HEK293 (cell line): Measurements from ENCODE around the gene RFTN2.

Experiments
- GLIS2 ChIP-seq: fragments of 450-650 bp; formaldehyde crosslinking; IDR thresholded peaks from 2 replicates; pipeline ENCODE4 v1.5.1; 2016; ENCODE audit warnings: missing biosample characterization, missing genetic modification characterization
- KLF10 ChIP-seq: fragments of 450-650 bp; IDR thresholded peaks from 2 replicates; pipeline ENCODE4 v1.5.1; 2018; ENCODE audit warnings: missing biosample characterization, mild to moderate bottlenecking, missing genetic modification characterization
- PRDM1 ChIP-seq: fragments of 450-650 bp; formaldehyde crosslinking; IDR thresholded peaks from 2 replicates; pipeline ENCODE4; 2016; ENCODE audit warnings: missing biosample characterization, missing genetic modification characterization
- SP2 ChIP-seq: fragments of 450-650 bp; formaldehyde crosslinking; IDR thresholded peaks from 2 replicates; pipeline ENCODE4 v1.5.1; 2016; ENCODE audit warnings: missing biosample characterization, missing genetic modification characterization
- SP7 ChIP-seq: fragments of 450-650 bp; formaldehyde crosslinking; IDR thresholded peaks from 2 replicates; pipeline ENCODE4 v1.5.1; 2016; ENCODE audit warnings: missing biosample characterization, missing genetic modification characterization
- TCF7L2 ChIP-seq: IDR thresholded peaks from 2 replicates; pipeline ENCODE4 v1.6.1; 2011; ENCODE audit warnings: low read depth, mild to moderate bottlenecking, inconsistent platforms, low read length, moderate library complexity, borderline replicate concordance
- ZBTB17 ChIP-seq: fragments of 450-650 bp; formaldehyde crosslinking; IDR thresholded peaks from 2 replicates; pipeline ENCODE4 v1.5.1; 2016; ENCODE audit warnings: missing biosample characterization, missing genetic modification characterization
- ZBTB20 ChIP-seq: fragments of 450-650 bp; formaldehyde crosslinking; IDR thresholded peaks from 2 replicates; pipeline ENCODE4 v1.5.1; 2016; ENCODE audit warnings: missing biosample characterization, missing genetic modification characterization
- ZBTB8A ChIP-seq: fragments of 450-650 bp; formaldehyde crosslinking; IDR thresholded peaks from 2 replicates; pipeline ENCODE4 v1.5.1; 2016; ENCODE audit warnings: missing biosample characterization, missing genetic modification characterization
- ZFHX2 ChIP-seq: fragments of 450-650 bp; formaldehyde crosslinking; conservative IDR thresholded peaks from 2 replicates; pipeline ENCODE4 v1.5.1; 2016; ENCODE audit warnings: missing biosample characterization, missing genetic modification characterization
- ZFP37 ChIP-seq: fragments of 450-650 bp; formaldehyde crosslinking; IDR thresholded peaks from 2 replicates; pipeline ENCODE4 v1.5.1; 2016; ENCODE audit warnings: missing biosample characterization, missing genetic modification characterization
- ZFP41 ChIP-seq: fragments of 450-650 bp; formaldehyde crosslinking; IDR thresholded peaks from 2 replicates; pipeline ENCODE4 v1.5.1; 2016; ENCODE audit warnings: missing biosample characterization, missing genetic modification characterization, borderline replicate concordance
- ZIC2 ChIP-seq: fragments of 450-650 bp; formaldehyde crosslinking; IDR thresholded peaks from 2 replicates; pipeline ENCODE4 v1.5.1; 2016; ENCODE audit warnings: missing biosample characterization, missing genetic modification characterization
- ZNF155 ChIP-seq: fragments of 450-650 bp; formaldehyde crosslinking; IDR thresholded peaks from 2 replicates; pipeline ENCODE4 v1.5.1; 2016; ENCODE audit warnings: missing biosample characterization, missing genetic modification characterization
- ZNF2 ChIP-seq: fragments of 450-650 bp; formaldehyde crosslinking; IDR thresholded peaks from 2 replicates; pipeline ENCODE4 v1.5.1; 2016; ENCODE audit warnings: missing biosample characterization, missing genetic modification characterization
- ZNF24 ChIP-seq: fragments of 450-650 bp; formaldehyde crosslinking; IDR thresholded peaks from 2 replicates; pipeline ENCODE4 v1.5.1; 2016; ENCODE audit warnings: missing biosample characterization, missing genetic modification characterization
- ZNF335 ChIP-seq: fragments of 450-650 bp; formaldehyde crosslinking; conservative IDR thresholded peaks from 2 replicates; pipeline ENCODE4 v1.5.1; 2016; ENCODE audit warnings: missing biosample characterization, missing genetic modification characterization
- ZNF341 ChIP-seq: fragments of 450-650 bp; formaldehyde crosslinking; IDR thresholded peaks from 2 replicates; pipeline ENCODE4; 2016; ENCODE audit warnings: low read depth, missing biosample characterization, missing genetic modification characterization
- ZNF501 ChIP-seq: fragments of 450-650 bp; formaldehyde crosslinking; IDR thresholded peaks from 2 replicates; pipeline ENCODE4 v1.5.1; 2016; ENCODE audit warnings: missing biosample characterization, missing genetic modification characterization
- ZNF560 ChIP-seq: fragments of 450-650 bp; formaldehyde crosslinking; IDR thresholded peaks from 2 replicates; pipeline ENCODE4 v1.5.1; 2017; ENCODE audit warnings: missing biosample characterization, missing genetic modification characterization, borderline replicate concordance
- ZNF600 ChIP-seq: fragments of 450-650 bp; formaldehyde crosslinking; IDR thresholded peaks from 2 replicates; pipeline ENCODE4 v1.5.1; 2016; ENCODE audit warnings: missing biosample characterization, missing genetic modification characterization
- ZNF629 ChIP-seq: fragments of 450-650 bp; formaldehyde crosslinking; IDR thresholded peaks from 2 replicates; pipeline ENCODE4 v1.5.1; 2017; ENCODE audit warnings: missing biosample characterization, missing genetic modification characterization
- ZNF654 ChIP-seq: fragments of 450-650 bp; formaldehyde crosslinking; IDR thresholded peaks from 2 replicates; pipeline ENCODE4 v1.5.1; 2016; ENCODE audit warnings: low read depth, missing biosample characterization, missing genetic modification characterization
- ZNF670 ChIP-seq: fragments of 450-650 bp; formaldehyde crosslinking; IDR thresholded peaks from 2 replicates; pipeline ENCODE4 v1.5.1; 2016; ENCODE audit warnings: missing biosample characterization, missing genetic modification characterization, low read depth
- ZNF76 ChIP-seq: fragments of 450-650 bp; formaldehyde crosslinking; IDR thresholded peaks from 2 replicates; pipeline ENCODE4; 2016; ENCODE audit warnings: low read depth, missing biosample characterization, missing genetic modification characterization, borderline replicate concordance
- ZNF843 ChIP-seq: fragments of 450-650 bp; formaldehyde crosslinking; IDR thresholded peaks from 2 replicates; pipeline ENCODE4 v1.5.1; 2016; ENCODE audit warnings: missing biosample characterization, missing genetic modification characterization
- ZXDB ChIP-seq: fragments of 450-650 bp; formaldehyde crosslinking; IDR thresholded peaks from 2 replicates; pipeline ENCODE4 v1.5.1; 2016; ENCODE audit warnings: missing biosample characterization, missing genetic modification characterization
- TF ChIP-seq, protein P1 (sequence below): sonication (generic); formaldehyde crosslinking; IDR thresholded peaks from 2 replicates; pipeline ENCODE4 v1.8.1; 2022; ENCODE audit warnings: mild to moderate bottlenecking, moderate library complexity, missing genetic modification reagents
- TF ChIP-seq, protein P2 (sequence below): fragments of 450-650 bp; formaldehyde crosslinking; optimal IDR thresholded peaks from 2 replicates; pipeline ENCODE3; 2016; ENCODE audit warnings: missing biosample characterization, mild to moderate bottlenecking, missing genetic modification characterization
- TF ChIP-seq, protein P3 (sequence below): fragments of 450-650 bp; formaldehyde crosslinking; IDR thresholded peaks from 2 replicates; pipeline ENCODE4 v1.5.1; 2016; ENCODE audit warnings: missing biosample characterization, missing genetic modification characterization
- TF ChIP-seq, protein P4 (sequence below): fragments of 450-650 bp; formaldehyde crosslinking; IDR thresholded peaks from 2 replicates; pipeline ENCODE4 v1.5.1; 2016; ENCODE audit warnings: missing biosample characterization, missing genetic modification characterization

Gene RFTN2

DNA sequence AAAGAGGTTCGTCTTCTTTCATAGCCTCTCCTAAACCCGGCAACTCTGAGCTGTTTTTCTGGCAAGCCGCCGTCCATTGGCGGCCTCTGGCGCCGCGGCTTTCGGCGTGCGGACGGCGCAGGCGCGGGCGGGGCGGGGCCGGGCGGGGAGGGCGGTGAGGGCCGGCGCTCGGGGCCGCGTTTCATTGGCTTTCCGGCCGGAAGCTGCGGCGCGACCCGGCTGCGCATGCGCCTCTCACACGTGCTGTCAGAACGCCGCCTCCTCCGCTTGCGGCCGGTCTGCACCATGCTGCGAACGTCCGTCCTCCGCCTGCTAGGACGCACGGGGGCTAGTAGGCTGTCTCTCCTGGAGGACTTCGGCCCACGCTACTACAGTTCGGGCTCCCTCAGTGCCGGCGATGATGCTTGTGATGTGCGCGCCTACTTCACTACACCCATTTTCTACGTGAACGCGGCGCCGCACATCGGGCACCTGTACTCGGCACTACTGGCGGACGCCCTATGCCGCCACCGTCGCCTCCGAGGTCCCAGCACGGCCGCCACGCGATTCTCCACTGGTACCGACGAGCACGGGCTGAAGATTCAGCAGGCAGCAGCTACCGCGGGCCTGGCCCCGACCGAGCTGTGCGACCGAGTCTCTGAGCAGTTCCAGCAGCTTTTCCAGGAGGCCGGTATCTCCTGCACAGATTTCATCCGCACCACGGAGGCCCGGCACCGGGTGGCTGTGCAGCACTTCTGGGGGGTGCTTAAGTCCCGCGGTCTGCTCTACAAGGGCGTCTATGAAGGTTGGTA is 29.9 kb upstream of the RFTN2 start, which contains the start of gene MARS2 (continued):
- 0 out of 2 replicates have a peak, but pooled peaks have one; percentile 27 for TF ChIP-seq ZNF24 (tag by site-specific recombination)
- TF ChIP-seq, protein P1, sequence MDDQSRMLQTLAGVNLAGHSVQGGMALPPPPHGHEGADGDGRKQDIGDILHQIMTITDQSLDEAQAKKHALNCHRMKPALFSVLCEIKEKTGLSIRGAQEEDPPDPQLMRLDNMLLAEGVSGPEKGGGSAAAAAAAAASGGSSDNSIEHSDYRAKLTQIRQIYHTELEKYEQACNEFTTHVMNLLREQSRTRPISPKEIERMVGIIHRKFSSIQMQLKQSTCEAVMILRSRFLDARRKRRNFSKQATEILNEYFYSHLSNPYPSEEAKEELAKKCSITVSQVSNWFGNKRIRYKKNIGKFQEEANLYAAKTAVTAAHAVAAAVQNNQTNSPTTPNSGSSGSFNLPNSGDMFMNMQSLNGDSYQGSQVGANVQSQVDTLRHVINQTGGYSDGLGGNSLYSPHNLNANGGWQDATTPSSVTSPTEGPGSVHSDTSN (CRISPR knock-in tag): peak; percentile 37; the same call in 1 of the 2 replicates
- no peak for TF ChIP-seq PRDM1 (tag by site-specific recombination)
- 0 out of 2 replicates have a peak, but pooled peaks have one; percentile 45 for TF ChIP-seq SP7
- peak; percentile 24; the same call in 1 of the 2 replicates for TF ChIP-seq ZNF76 (tag by site-specific recombination)
- 0 out of 2 replicates have a peak, but pooled peaks have one; percentile 58 for TF ChIP-seq ZFP37 (tag by site-specific recombination)
- TF ChIP-seq GLIS2 (tag by site-specific recombination): peak; percentile 36; the same call in 1 of the 2 replicates
- TF ChIP-seq ZBTB8A: peak; percentile 48; the same call in 1 of the 2 replicates
- peak; percentile 98 for TF ChIP-seq ZNF600
- TF ChIP-seq ZNF155 (tag by site-specific recombination): no peak
- TF ChIP-seq SP2 (tag by site-specific recombination): peak; percentile 69
- peak; percentile 52; the same call in 1 of the 2 replicates for TF ChIP-seq ZXDB
- peak; percentile 49 for TF ChIP-seq ZIC2 (tag by site-specific recombination)
- no peak for TF ChIP-seq TCF7L2
- TF ChIP-seq ZNF2: peak; percentile 70
- peak; percentile 78 for TF ChIP-seq ZFHX2 (tag by site-specific recombination)
- TF ChIP-seq, protein P2, sequence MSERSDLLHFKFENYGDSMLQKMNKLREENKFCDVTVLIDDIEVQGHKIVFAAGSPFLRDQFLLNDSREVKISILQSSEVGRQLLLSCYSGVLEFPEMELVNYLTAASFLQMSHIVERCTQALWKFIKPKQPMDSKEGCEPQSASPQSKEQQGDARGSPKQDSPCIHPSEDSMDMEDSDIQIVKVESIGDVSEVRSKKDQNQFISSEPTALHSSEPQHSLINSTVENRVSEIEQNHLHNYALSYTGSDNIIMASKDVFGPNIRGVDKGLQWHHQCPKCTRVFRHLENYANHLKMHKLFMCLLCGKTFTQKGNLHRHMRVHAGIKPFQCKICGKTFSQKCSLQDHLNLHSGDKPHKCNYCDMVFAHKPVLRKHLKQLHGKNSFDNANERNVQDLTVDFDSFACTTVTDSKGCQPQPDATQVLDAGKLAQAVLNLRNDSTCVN (tag by site-specific recombination): peak; percentile 82
- peak; percentile 77; the same call in 1 of the 2 replicates for TF ChIP-seq ZNF501 (tag by site-specific recombination)
- TF ChIP-seq ZNF670 (tag by site-specific recombination): no peak
- no peak for TF ChIP-seq ZNF560 (tag by site-specific recombination)
- no peak for TF ChIP-seq ZNF654 (tag by site-specific recombination)
- peak; percentile 31; the same call in 1 of the 2 replicates for TF ChIP-seq ZNF629 (tag by site-specific recombination)
- no peak for TF ChIP-seq ZFP41 (tag by site-specific recombination)
- peak; percentile 0; the same call in 1 of the 2 replicates for TF ChIP-seq ZBTB20 (tag by site-specific recombination)
- TF ChIP-seq ZBTB17 (tag by site-specific recombination): peak; percentile 54; the same call in 1 of the 2 replicates
- TF ChIP-seq, protein P3, sequence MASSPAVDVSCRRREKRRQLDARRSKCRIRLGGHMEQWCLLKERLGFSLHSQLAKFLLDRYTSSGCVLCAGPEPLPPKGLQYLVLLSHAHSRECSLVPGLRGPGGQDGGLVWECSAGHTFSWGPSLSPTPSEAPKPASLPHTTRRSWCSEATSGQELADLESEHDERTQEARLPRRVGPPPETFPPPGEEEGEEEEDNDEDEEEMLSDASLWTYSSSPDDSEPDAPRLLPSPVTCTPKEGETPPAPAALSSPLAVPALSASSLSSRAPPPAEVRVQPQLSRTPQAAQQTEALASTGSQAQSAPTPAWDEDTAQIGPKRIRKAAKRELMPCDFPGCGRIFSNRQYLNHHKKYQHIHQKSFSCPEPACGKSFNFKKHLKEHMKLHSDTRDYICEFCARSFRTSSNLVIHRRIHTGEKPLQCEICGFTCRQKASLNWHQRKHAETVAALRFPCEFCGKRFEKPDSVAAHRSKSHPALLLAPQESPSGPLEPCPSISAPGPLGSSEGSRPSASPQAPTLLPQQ (tag by site-specific recombination): 0 out of 2 replicates have a peak, but pooled peaks have one; percentile 14
- TF ChIP-seq, protein P4, sequence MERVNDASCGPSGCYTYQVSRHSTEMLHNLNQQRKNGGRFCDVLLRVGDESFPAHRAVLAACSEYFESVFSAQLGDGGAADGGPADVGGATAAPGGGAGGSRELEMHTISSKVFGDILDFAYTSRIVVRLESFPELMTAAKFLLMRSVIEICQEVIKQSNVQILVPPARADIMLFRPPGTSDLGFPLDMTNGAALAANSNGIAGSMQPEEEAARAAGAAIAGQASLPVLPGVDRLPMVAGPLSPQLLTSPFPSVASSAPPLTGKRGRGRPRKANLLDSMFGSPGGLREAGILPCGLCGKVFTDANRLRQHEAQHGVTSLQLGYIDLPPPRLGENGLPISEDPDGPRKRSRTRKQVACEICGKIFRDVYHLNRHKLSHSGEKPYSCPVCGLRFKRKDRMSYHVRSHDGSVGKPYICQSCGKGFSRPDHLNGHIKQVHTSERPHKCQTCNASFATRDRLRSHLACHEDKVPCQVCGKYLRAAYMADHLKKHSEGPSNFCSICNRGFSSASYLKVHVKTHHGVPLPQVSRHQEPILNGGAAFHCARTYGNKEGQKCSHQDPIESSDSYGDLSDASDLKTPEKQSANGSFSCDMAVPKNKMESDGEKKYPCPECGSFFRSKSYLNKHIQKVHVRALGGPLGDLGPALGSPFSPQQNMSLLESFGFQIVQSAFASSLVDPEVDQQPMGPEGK: peak; percentile 59; the same call in 1 of the 2 replicates
- TF ChIP-seq ZNF843 (tag by site-specific recombination): peak; percentile 37; the same call in 1 of the 2 replicates
- TF ChIP-seq KLF10: peak; percentile 45; the same call in 1 of the 2 replicates
- peak; percentile 99 for TF ChIP-seq ZNF335 (tag by site-specific recombination)
- 0 out of 2 replicates have a peak, but pooled peaks have one; percentile 32 for TF ChIP-seq ZNF341 (tag by site-specific recombination)
- TF ChIP-seq, all 188 proteins: peak for 31
